GM23248 (cell line): ENCODE measurements around the gene CWC27.

ENCODE experiments used
- EZH2 ChIP-seq: fragments of 200-600 bp; sonication (generic); IDR thresholded peaks from 2 replicates; pipeline ENCODE4 v1.6.1; 2018; ENCODE audit warnings: antibody characterized with exemption, mild to moderate bottlenecking; ENCODE audit not compliant: insufficient read depth, poor library complexity, severe bottlenecking
- EZH2phosphoT487 ChIP-seq: fragments of 200-600 bp; sonication (generic); IDR thresholded peaks from 2 replicates; pipeline ENCODE4 v1.6.1; 2018; ENCODE audit warnings: antibody characterized with exemption, moderate library complexity, mild to moderate bottlenecking, low read depth; ENCODE audit not compliant: insufficient read depth

- TF ChIP-seq EZH2 (no peak), EZH2phosphoT487 (no peak)
These were observed 127.0 kb downstream of the CWC27 start for GRCh38 chr5:64895748-64896147.
